Common myeloid progenitor, CD34-positive (primary cell): ENCODE measurements around the gene LYZL2.
"Not testable (repeated sequence)": the region's sequence is repeated elsewhere in the genome, so short reads cannot be mapped to it uniquely, and the experiment has no call there.

ENCODE experiments used
- CTCF ChIA-PET: fragments of 350-600 bp; sonication (Branson Sonifier 250); formaldehyde crosslinking; loops from one replicate; lab custom pipeline; 2021; ENCODE audit warnings: antibody characterized with exemption; lab: Charles Lee
- POLR2A ChIA-PET: fragments of 350-600 bp; sonication (Branson Sonifier 250); formaldehyde crosslinking; loops from one replicate; lab custom pipeline; 2021; ENCODE audit warnings: antibody characterized with exemption; lab: Charles Lee
- DNase-seq, 3 donors: peaks; one replicate each; pipeline versions ENCODE4 v3.0.0 to v3.0.0-alpha.2; 2013
- H3K27ac ChIP-seq, 2 experiments: 1 replicate in 1 of 2; 2 replicates in 1 of 2; pipeline ENCODE4 v1.7.0; 2013; ENCODE audit warnings: inconsistent platforms in 2 of 2, low read length in 2 of 2, mild to moderate bottlenecking in 2 of 2, low read depth in 1 of 2, moderate library complexity in 1 of 2; ENCODE audit not compliant: severe bottlenecking in 2 of 2, insufficient read depth in 1 of 2, poor library complexity in 1 of 2
- H3K27me3 ChIP-seq, 5 experiments: replicated peaks in 2 of 5; 1 replicate in 3 of 5; 2 replicates in 2 of 5; pipeline versions ENCODE4 v1.6.1 to v1.7.0; 2013; ENCODE audit warnings: low read length in 4 of 5, mild to moderate bottlenecking in 2 of 5, moderate library complexity in 2 of 5, inconsistent platforms in 1 of 5; ENCODE audit not compliant: insufficient read depth in 5 of 5, control insufficient read depth in 4 of 5
- H3K36me3 ChIP-seq, 4 experiments: 1 replicate in 2 of 4; 2 replicates in 2 of 4; pipeline versions ENCODE4 v1.6.1 to v1.7.0; 2013; ENCODE audit warnings: low read length in 3 of 4, control low read depth in 1 of 4, mild to moderate bottlenecking in 1 of 4; ENCODE audit not compliant: control insufficient read depth in 4 of 4, insufficient read depth in 4 of 4
- H3K4me1 ChIP-seq, 4 experiments: 1 replicate in 3 of 4; 2 replicates in 1 of 4; pipeline versions ENCODE4 v1.6.1 to v1.7.1; 2013; ENCODE audit warnings: low read length in 3 of 4, mild to moderate bottlenecking in 3 of 4, control low read depth in 1 of 4, inconsistent platforms in 1 of 4, moderate library complexity in 1 of 4; ENCODE audit not compliant: control insufficient read depth in 4 of 4, insufficient read depth in 4 of 4; ENCODE audit errors: control extremely low read depth in 1 of 4
- H3K4me3 ChIP-seq, 7 experiments: 1 replicate in 4 of 7; 2 replicates in 3 of 7; pipeline versions ENCODE4 v1.5.1 to v1.7.0; 2013; ENCODE audit warnings: mild to moderate bottlenecking in 7 of 7, low read length in 6 of 7, moderate library complexity in 6 of 7, inconsistent platforms in 2 of 7, low read depth in 2 of 7, control low read depth in 1 of 7; ENCODE audit not compliant: insufficient read depth in 4 of 7, control insufficient read depth in 1 of 7; ENCODE audit errors: extremely low read depth in 1 of 7
- H3K9me3 ChIP-seq, 5 experiments: 1 replicate in 4 of 5; 2 replicates in 1 of 5; pipeline versions ENCODE4 v1.6.1 to v1.7.1; 2013; ENCODE audit warnings: low read length in 4 of 5, mild to moderate bottlenecking in 2 of 5, inconsistent platforms in 1 of 5, low read depth in 1 of 5, moderate library complexity in 1 of 5; ENCODE audit not compliant: control insufficient read depth in 4 of 5, insufficient read depth in 2 of 5; ENCODE audit errors: control extremely low read depth in 1 of 5
- WGBS: methylation state at CpG from one replicate; pipeline ENCODE4 v1.1.5; 2013; ENCODE audit not compliant: insufficient coverage; 5-methylcytosine and 5-hydroxymethylcytosine counted together

The LYZL2 gene

DNA sequence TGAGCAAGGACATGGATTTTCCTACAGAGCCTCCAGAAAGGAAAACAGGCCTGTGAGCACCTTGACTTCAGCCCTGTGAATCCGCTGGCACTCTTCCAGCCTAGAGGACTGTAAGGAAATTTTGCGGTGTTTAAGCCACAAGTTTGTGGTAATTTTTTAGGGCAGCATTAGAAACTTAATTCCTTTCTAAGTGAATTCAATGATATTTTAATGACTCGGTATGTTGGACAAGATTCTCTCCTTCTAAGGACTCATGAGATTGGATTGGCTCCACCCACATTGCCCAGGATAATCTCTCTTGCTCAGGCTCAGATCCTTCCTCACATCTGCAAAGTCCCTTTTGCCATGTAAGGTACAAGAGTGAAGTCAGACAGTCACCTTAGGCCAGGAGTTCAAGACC lies 4.5 kb downstream of the LYZL2 start:
- Histone ChIP-seq H3K4me3 (no peak overlapping the region), H3K9me3 (no peaks in the 10 kb centered on the region), H3K27ac (no peak overlapping the region), H3K4me1 (no peaks in the 10 kb centered on the region), H3K27me3 (no peaks in the 10 kb centered on the region), H3K36me3 (no peaks in the 10 kb centered on the region)
- ChIA-PET POLR2A (no interaction called here), CTCF (interaction anchor here (1.6 kb wide), 1 partner anchor 10 kb away, joined by 3 read pairs; no protein-coding TSS in a partner anchor)
- no peak for DNase-seq
- 92% methylated on average over 3 of the region's 3 CpGs for WGBS

DNA sequence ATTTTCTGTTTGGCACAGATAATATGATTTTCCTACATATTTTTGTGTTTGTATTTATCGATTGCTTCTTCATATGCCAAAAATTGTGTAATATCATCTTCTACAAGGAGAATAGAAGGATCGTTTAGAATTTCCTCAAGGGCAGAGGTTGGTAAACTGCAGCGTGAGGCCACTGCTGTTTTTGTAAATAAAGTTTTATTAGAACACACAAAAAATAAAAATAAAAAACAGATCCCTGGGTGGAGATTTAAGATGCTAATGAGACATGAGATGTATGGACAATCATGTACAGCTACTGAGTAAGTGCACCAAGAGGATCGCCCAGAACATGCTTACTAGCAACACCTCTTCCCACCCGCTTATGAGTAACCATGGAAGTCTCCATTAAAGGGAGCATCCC lies 9.6 kb downstream of the LYZL2 start:
- WGBS = 100% methylated on average over 2 of the region's 5 CpGs
- no peak overlapping the region for H3K27ac ChIP-seq
- H3K36me3 ChIP-seq = no peaks in the 10 kb centered on the region
- H3K27me3 ChIP-seq = no peaks in the 10 kb centered on the region
- ChIA-PET POLR2A (no interaction called here), CTCF (no interaction called here)
- no peak overlapping the region for H3K4me3 ChIP-seq
- no peaks in the 10 kb centered on the region for H3K9me3 ChIP-seq
- no peaks in the 10 kb centered on the region for H3K4me1 ChIP-seq
- no peak for DNase-seq

DNA sequence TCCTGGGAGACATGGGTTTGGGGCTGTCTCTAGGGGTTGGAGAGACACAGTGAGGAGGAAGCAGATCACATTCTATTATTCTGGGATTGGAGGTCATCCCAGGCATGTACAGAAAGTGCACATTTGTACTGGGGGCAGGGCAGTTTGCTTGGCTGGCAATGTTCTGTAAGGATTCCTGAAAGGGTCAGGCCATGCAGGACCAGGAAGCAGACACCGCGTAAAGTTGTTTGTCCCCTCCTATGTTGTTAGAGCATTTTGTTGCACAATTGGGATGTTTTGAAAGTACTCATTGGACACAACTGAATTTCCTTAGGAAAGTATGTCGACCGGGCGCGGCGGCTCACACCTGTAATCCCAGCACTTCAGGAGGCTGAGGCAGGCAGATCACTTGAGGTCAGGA lies 12.5 kb downstream of the LYZL2 start:
- Histone ChIP-seq H3K4me3 (no peak overlapping the region), H3K27me3 (no peaks in the 10 kb centered on the region), H3K36me3 (no peaks in the 10 kb centered on the region), H3K9me3 (no peaks in the 10 kb centered on the region), H3K4me1 (peaks cover 0 to 3% (median under 1%) of the 10 kb centered on the region in 4 experiments), H3K27ac (no peak overlapping the region)
- no peak for DNase-seq
- POLR2A ChIA-PET = no interaction called here
- 100% methylated on average over 7 of the region's 7 CpGs for WGBS
- CTCF ChIA-PET = no interaction called here

DNA sequence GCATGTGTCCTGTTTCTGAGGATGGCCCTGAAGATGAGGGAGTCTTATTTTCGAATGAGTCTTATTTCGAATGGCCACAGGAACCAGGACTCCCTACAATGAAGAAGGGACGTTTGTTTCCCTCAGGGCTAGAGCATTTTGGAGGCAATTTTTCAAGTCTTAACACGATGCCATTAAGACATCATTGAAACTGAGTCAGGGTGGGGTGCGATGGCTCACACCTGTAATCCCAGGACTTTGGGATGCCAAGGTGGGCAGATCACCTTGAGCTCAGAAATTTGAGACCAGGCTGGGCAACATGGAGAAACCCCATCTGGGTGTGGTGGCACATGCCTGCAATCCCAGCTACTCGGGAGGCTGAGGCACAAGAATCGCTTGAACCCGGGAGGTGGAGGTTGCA lies 18.5 kb downstream of the LYZL2 start:
- POLR2A ChIA-PET, H3K9me3 ChIP-seq, H3K27me3 ChIP-seq, H3K27ac ChIP-seq, DNase-seq, H3K4me3 ChIP-seq, H3K36me3 ChIP-seq, CTCF ChIA-PET: not testable (repeated sequence)
- peaks cover 0 to 16% (median 6%) of the 10 kb centered on the region in 4 experiments for H3K4me1 ChIP-seq
- WGBS = 99% methylated on average over 8 of the region's 8 CpGs

DNA sequence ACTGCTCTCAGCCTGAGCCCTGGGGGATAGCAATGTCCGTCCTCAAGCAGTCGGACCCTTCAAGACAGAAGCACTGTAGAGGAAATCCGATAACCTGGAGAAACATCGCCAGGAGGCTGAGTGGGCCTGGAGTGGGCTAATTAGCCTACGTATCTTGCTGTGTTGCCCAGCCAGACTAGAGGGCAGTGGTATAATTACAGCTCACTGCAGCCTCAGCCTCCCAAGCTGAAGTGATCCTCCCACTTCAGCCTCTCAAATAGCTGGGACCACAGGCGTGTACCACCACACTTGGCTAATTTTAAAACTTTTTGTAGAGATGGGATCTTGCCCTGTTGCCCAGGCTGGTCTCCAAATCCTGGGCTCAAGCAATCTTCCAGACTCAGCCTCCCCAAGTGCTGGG lies 21.7 kb downstream of the LYZL2 start:
- Histone ChIP-seq H3K9me3 (no peaks in the 10 kb centered on the region), H3K36me3 (no peaks in the 10 kb centered on the region), H3K4me1 (peaks cover 0 to 25% (median 11%) of the 10 kb centered on the region in 4 experiments), H3K4me3 (no peak overlapping the region), H3K27me3 (no peaks in the 10 kb centered on the region), H3K27ac (no peak overlapping the region)
- DNase-seq = no peak
- ChIA-PET CTCF (interaction anchor here (0.8 to 1.3 kb wide), 3 partner anchors 11 to 195 kb away, joined by 3 read pairs; no protein-coding TSS in a partner anchor), POLR2A (interaction anchor here (0.6 kb wide), 1 partner anchor 102 kb away, joined by 3 read pairs; no protein-coding TSS in a partner anchor)
- 84% methylated on average over 6 of the region's 6 CpGs for WGBS

DNA sequence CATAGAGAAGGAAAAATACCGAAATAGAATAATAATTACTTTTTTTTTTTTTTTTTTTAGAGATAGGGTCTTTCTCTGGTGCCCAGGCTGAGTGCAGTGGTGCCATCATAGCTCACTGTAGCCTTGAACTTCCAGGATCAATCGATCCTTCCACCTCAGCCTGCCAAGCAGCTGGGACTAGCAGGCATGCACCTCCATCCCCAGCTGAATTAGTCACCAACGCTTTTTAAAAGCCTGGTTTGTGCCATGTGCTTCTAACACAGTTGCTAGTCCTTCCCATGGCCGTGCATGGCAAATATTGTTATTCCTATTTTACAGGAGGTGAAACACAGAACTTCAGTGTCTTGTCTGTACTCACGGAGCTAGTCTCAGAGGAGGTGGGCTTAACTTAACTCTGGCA lies 23.2 kb downstream of the LYZL2 start:
- peaks cover 0 to 21% (median 7%) of the 10 kb centered on the region in 4 experiments for H3K4me1 ChIP-seq
- H3K27ac ChIP-seq = no peak overlapping the region
- H3K27me3 ChIP-seq = no peaks in the 10 kb centered on the region
- POLR2A ChIA-PET = interaction anchor here (0.6 kb wide), 1 partner anchor 50 kb away, joined by 3 read pairs; no protein-coding TSS in a partner anchor
- H3K9me3 ChIP-seq = no peaks in the 10 kb centered on the region
- no peak overlapping the region for H3K4me3 ChIP-seq
- CTCF ChIA-PET = interaction anchor here (0.6 to 1.8 kb wide), 4 partner anchors 12 to 185 kb away, joined by 3 to 4 read pairs (median 3); no protein-coding TSS in a partner anchor
- H3K36me3 ChIP-seq = no peaks in the 10 kb centered on the region
- peak in 1 of 3 donors; percentile 20 for DNase-seq
- 60% methylated on average over 4 of the region's 5 CpGs for WGBS

DNA sequence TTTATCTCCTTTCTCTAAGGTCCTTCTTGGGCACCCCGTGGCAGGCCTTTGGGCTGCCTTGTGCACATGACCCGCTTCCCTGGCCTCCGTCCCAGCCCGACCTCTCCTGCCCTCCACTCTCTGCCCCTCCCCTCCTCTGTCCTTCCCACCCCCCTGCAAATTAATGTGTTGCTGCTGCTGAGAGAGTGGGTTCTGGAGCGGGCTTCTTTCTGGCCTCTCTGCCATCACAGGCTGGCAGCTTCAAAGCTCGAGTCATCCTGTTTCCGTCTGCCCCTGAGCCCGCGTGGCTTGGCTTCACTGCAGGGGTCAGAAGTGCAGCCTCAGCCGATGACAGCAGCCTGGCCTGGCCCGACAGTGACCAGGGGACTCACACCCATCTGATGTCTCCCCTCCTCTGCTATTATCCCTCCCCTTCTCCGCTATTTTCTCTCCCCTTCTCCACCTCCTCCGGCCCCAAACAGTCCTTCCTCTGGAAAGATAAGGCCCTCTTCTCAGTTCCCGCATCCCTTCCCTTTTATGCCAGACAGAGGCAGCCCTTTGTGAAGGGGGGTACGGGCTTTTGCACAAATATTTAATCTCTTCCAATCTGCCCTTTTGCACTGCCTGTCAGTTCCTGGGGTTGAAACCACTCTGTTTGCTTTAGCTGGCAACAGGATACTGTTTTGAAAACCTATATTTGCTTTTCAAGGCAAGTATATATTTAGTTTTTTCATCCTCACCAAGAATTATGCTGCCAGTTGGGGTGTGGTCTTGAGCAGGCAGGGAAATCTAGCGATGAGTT lies 24.0 kb downstream of the LYZL2 start:
- POLR2A ChIA-PET = interaction anchor here (0.6 kb wide), 1 partner anchor 258 kb away, joined by 3 read pairs; no protein-coding TSS in a partner anchor
- H3K36me3 ChIP-seq, H3K9me3 ChIP-seq, H3K27ac ChIP-seq, H3K27me3 ChIP-seq: not testable (repeated sequence)
- 0% methylated on average over 8 of the region's 16 CpGs for WGBS
- CTCF ChIA-PET = interaction anchor here (1.0 to 4.4 kb wide), 3 partner anchors 12 to 34 kb away, joined by 3 to 24 read pairs (median 4); no protein-coding TSS in a partner anchor
- H3K4me3 ChIP-seq = peak overlapping the region in 1 of 7 experiments; percentile 28
- peaks cover 0 to 21% (median 7%) of the 10 kb centered on the region in 4 experiments for H3K4me1 ChIP-seq
- peak in 1 of 3 donors; percentile 53 for DNase-seq
